Osteocyte (in vitro differentiated cells): Measurements from ENCODE around the gene DBF4B. TPM values are rescaled to one million over a fixed set of nuclear protein-coding genes. Genes with fewer than 3 reads are reported as not detected.

Source experiments
- DNase-seq: peaks from one replicate; pipeline ENCODE4 v3.0.0; 2021; ENCODE audit warnings: mixed read lengths; ENCODE audit not compliant: unreplicated experiment; ENCODE audit errors: extremely low spot score
- H3K27ac Mint-ChIP-seq: one replicate; pipeline ENCODE4 v1.8.0; 2021; ENCODE audit warnings: mild to moderate bottlenecking, mixed read lengths; ENCODE audit not compliant: unreplicated experiment
- H3K27me3 Mint-ChIP-seq: one replicate; pipeline ENCODE4 v1.8.0; 2021; ENCODE audit warnings: mixed read lengths; ENCODE audit not compliant: unreplicated experiment
- H3K36me3 Mint-ChIP-seq: one replicate; pipeline ENCODE4 v1.8.0; 2021; ENCODE audit warnings: mixed read lengths; ENCODE audit not compliant: unreplicated experiment
- H3K4me1 Mint-ChIP-seq: one replicate; pipeline ENCODE4 v1.8.0; 2021; ENCODE audit warnings: mixed read lengths; ENCODE audit not compliant: unreplicated experiment
- H3K4me3 Mint-ChIP-seq: one replicate; pipeline ENCODE4 v1.8.0; 2021; ENCODE audit warnings: mild to moderate bottlenecking, moderate library complexity, mixed read lengths; ENCODE audit not compliant: unreplicated experiment
- H3K9me3 Mint-ChIP-seq: one replicate; pipeline ENCODE4 v1.8.0; 2021; ENCODE audit warnings: mixed read lengths; ENCODE audit not compliant: unreplicated experiment
- total RNA-seq: library from RNA; stranded (reverse); gene quantifications from 2 replicates; pipeline ENCODE4 v1.2.1, GENCODE V29; 2021
- TF ChIP-seq, protein P1 (sequence below): fragments of 200-600 bp; sonication (generic); IDR thresholded peaks from 2 replicates; pipeline ENCODE4 v1.5.0; 2021; ENCODE audit warnings: antibody characterized with exemption, mild to moderate bottlenecking, moderate library complexity

Gene DBF4B
- total RNA-seq, 1 donor from 2014 or later: 9.2 TPM

DNA sequence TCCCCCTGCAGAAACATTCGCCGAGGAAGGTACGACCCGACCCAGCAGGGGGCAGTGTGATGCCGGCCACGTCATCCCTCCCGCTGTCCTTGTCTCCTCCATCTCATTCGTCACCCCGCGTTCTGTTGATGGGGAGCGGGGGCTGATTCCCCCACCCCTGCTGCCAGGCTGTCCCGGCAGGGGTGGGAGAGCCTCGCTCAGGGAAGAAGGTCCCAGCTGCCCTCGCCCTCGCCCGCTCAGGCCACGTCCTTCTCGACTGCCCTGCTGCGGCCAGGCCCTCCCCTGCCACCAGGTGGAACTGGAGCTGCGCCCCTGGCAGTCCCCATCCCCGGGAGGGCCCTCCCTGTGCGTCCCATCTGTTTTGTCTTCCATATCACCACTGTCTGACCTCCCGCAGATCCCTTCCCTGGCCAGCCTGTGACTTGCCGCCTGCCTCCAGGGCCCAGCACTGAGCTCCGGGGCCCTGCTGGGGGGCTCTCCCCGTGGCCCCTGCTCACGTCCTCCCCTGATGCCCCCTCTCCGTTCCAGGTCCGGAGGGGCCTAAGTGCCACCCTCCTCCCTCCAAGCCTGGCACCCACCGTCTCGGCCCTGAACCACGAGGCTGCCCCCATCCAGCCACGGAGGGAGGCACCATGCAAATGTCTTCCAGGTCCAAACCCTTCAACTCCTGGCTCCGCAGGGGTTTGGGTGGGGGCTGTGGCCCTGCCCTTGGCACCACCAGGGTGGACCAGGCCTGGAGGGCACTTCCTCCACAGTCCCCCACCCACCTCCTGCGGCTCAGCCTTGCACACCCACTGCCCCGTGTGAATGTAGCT lies 71.0 kb downstream of the DBF4B start:
- TF ChIP-seq, protein P1, sequence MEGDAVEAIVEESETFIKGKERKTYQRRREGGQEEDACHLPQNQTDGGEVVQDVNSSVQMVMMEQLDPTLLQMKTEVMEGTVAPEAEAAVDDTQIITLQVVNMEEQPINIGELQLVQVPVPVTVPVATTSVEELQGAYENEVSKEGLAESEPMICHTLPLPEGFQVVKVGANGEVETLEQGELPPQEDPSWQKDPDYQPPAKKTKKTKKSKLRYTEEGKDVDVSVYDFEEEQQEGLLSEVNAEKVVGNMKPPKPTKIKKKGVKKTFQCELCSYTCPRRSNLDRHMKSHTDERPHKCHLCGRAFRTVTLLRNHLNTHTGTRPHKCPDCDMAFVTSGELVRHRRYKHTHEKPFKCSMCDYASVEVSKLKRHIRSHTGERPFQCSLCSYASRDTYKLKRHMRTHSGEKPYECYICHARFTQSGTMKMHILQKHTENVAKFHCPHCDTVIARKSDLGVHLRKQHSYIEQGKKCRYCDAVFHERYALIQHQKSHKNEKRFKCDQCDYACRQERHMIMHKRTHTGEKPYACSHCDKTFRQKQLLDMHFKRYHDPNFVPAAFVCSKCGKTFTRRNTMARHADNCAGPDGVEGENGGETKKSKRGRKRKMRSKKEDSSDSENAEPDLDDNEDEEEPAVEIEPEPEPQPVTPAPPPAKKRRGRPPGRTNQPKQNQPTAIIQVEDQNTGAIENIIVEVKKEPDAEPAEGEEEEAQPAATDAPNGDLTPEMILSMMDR: peak; percentile 87
- Mint-ChIP-seq H3K36me3 (no peaks in the 10 kb centered on the region), H3K9me3 (no peaks in the 10 kb centered on the region), H3K27ac (peak overlapping the region; percentile 54), H3K27me3 (no peaks in the 10 kb centered on the region), H3K4me1 (peaks cover 15% of the 10 kb centered on the region), H3K4me3 (peak overlapping the region; percentile 69)
- DNase-seq: no peak

DNA sequence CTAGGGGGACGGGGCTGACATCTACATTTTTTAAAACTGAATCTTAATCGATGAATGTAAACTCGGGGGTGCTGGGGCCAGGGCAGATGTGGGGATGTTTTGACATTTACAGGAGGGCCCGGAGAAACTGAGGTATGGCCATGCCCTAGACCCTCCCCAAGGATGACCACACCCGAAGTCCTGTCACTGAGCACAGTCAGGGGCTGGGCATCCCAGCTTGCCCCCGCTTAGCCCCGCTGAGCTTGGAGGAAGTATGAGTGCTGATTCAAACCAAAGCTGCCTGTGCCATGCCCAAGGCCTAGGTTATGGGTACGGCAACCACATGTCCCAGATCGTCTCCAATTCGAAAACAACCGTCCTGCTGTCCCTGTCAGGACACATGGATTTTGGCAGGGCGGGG lies 71.7 kb downstream of the DBF4B start:
- Mint-ChIP-seq H3K36me3 (no peaks in the 10 kb centered on the region), H3K4me3 (peak overlapping the region; percentile 14), H3K27ac (no peak overlapping the region), H3K4me1 (peaks cover 12% of the 10 kb centered on the region), H3K27me3 (no peaks in the 10 kb centered on the region), H3K9me3 (no peaks in the 10 kb centered on the region)
- DNase-seq: no peak
- TF ChIP-seq, protein P1: no peak

DNA sequence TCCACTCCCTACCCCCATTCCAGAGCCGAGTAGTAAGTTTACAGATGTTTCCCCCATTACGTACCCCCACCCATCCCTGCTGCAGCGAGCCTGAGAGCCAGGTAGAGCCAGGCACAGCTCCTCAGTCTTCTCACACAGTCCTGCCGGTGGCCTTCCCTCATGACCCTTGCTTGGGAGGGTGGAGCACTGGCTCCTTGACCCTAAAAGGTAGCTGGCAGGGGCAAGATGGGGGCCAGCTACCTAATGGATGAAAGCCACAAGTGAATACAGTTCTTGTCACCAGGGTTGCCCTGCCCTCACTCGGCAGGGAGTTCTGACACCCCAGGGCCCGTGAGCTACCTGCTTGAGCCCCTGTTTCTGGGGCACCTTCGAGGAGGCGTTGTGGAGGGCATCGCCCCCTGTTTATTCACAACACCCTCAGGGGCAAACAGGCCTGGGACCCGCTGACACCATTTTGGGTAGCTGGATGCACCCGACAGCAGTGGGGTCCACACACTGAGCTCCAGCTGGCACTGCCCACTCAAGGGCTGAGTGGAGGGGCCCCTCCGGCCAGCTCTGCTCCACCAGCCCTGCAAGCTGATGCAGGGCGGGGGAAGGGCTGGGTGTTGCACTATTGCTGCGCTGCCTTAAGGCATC lies 72.5 kb downstream of the DBF4B start:
- Mint-ChIP-seq H3K4me1 (peaks cover 12% of the 10 kb centered on the region), H3K4me3 (no peak overlapping the region), H3K9me3 (no peaks in the 10 kb centered on the region), H3K36me3 (no peaks in the 10 kb centered on the region), H3K27me3 (no peaks in the 10 kb centered on the region), H3K27ac (no peak overlapping the region)
- TF ChIP-seq, protein P1: no peak
- no peak for DNase-seq

DNA sequence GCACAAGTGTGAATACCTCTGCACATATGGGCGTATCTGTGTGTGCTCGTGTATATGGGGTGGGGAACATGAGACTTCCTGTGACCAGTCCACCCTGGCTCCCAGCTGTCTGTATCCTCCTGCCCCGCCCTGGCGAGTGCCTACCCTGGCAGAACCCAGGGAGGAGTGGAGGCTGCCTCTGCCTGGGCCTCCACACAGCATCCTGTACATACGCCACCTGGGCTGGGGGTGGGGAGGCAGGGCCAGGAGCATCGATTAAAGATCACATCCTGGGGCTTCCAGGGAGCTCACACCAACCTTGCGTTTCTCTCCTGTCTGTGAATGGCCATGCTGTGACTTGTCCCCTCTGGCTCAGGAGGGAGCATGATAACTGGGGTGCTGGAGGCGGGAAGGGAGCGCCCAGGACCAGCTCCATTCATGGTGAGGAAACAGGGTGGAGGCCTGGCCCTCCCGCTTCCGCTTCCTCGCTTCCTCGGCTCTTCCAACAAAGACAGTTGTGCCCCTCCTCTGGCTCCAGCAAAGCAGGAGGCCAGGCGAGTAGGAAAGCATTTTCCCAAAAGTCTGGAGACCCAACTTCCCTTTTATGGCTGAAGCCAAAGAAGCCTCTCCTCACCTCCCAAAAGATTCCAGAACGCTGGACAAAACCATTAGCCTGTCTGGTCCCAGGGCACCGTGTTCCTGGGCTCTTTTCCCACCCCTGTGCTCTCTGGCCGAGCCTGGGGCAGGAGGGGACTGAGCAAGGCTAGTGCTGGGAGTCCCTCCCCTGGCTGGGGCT lies 73.3 kb downstream of the DBF4B start:
- no peaks in the 10 kb centered on the region for H3K27me3 Mint-ChIP-seq
- H3K27ac Mint-ChIP-seq: no peak overlapping the region
- H3K4me3 Mint-ChIP-seq: no peak overlapping the region
- H3K4me1 Mint-ChIP-seq: peaks cover 12% of the 10 kb centered on the region
- no peaks in the 10 kb centered on the region for H3K9me3 Mint-ChIP-seq
- no peak for DNase-seq
- no peaks in the 10 kb centered on the region for H3K36me3 Mint-ChIP-seq
- TF ChIP-seq, protein P1: no peak
